H9 (cell line): ENCODE results near the gene PGRMC1. TPM values are rescaled to one million over a fixed set of nuclear protein-coding genes. Genes with fewer than 3 reads are reported as not detected.

Experiments used
- DNase-seq: peaks from one replicate; pipeline ENCODE4 v3.0.0-alpha.2; 2017
- H2AFZ ChIP-seq: one replicate; pipeline ENCODE4 v1.6.1; 2013; ENCODE audit warnings: mild to moderate bottlenecking, low read length, control low read depth, moderate library complexity
- H2AK5ac ChIP-seq: 2 replicates; pipeline ENCODE4 v1.6.1; 2013; ENCODE audit warnings: low read length, control low read depth, mixed read lengths; ENCODE audit not compliant: insufficient read length
- H2BK120ac ChIP-seq: one replicate; pipeline ENCODE4 v1.6.1; 2013; ENCODE audit warnings: low read depth, mild to moderate bottlenecking, low read length, control low read depth, inconsistent platforms; ENCODE audit not compliant: poor library complexity, severe bottlenecking
- H2BK12ac ChIP-seq: 2 replicates; pipeline ENCODE4 v1.6.1; 2013; ENCODE audit warnings: low read length, control low read depth, mixed read lengths, low read depth; ENCODE audit not compliant: insufficient read length
- H2BK15ac ChIP-seq: 2 replicates; pipeline ENCODE4 v1.6.1; 2013; ENCODE audit warnings: low read depth, low read length, control low read depth
- H2BK20ac ChIP-seq: one replicate; pipeline ENCODE4 v1.6.1; 2013; ENCODE audit warnings: low read depth, mild to moderate bottlenecking, low read length, control low read depth, inconsistent platforms; ENCODE audit not compliant: poor library complexity, severe bottlenecking
- H2BK5ac ChIP-seq: 2 replicates; pipeline ENCODE4 v1.6.1; 2013; ENCODE audit warnings: low read length, control low read depth, mixed read lengths; ENCODE audit not compliant: insufficient read length
- H3K14ac ChIP-seq: 2 replicates; pipeline ENCODE4 v1.6.1; 2013; ENCODE audit warnings: low read length, control low read depth; ENCODE audit not compliant: insufficient read depth
- H3K18ac ChIP-seq: 2 replicates; pipeline ENCODE4 v1.6.1; 2013; ENCODE audit warnings: low read depth, mild to moderate bottlenecking, mixed read lengths, low read length, control low read depth; ENCODE audit not compliant: insufficient read length
- H3K23ac ChIP-seq: 2 replicates; pipeline ENCODE4 v1.6.1; 2013; ENCODE audit warnings: low read length, control low read depth, mixed read lengths, low read depth; ENCODE audit not compliant: insufficient read length
- H3K23me2 ChIP-seq: 2 replicates; pipeline ENCODE4 v1.6.1; 2013; ENCODE audit warnings: low read depth, mild to moderate bottlenecking, mixed read lengths, low read length, control low read depth; ENCODE audit not compliant: insufficient read length, poor library complexity, severe bottlenecking
- H3K27ac ChIP-seq: 2 replicates; pipeline ENCODE4 v1.5.1; 2013; ENCODE audit warnings: low read length, control low read depth, mixed read lengths, low read depth; ENCODE audit not compliant: insufficient read length
- H3K27me3 ChIP-seq: 2 replicates; pipeline ENCODE4 v1.6.1; 2013; ENCODE audit warnings: low read length, control low read depth, inconsistent platforms; ENCODE audit not compliant: insufficient read depth
- H3K4ac ChIP-seq: 2 replicates; pipeline ENCODE4 v1.6.1; 2013; ENCODE audit warnings: low read depth, mild to moderate bottlenecking, control low read depth, inconsistent platforms, low read length, moderate library complexity
- H3K4me1 ChIP-seq: 2 replicates; pipeline ENCODE4 v1.6.1; 2013; ENCODE audit warnings: low read length, control low read depth, inconsistent platforms; ENCODE audit not compliant: insufficient read depth
- H3K4me2 ChIP-seq: 2 replicates; pipeline ENCODE4 v1.6.1; 2013; ENCODE audit warnings: low read length, control low read depth, mixed read lengths; ENCODE audit not compliant: insufficient read length, insufficient read depth
- H3K56ac ChIP-seq: 2 replicates; pipeline ENCODE4 v1.6.1; 2013; ENCODE audit warnings: low read depth, mild to moderate bottlenecking, mixed read lengths, low read length, control low read depth; ENCODE audit not compliant: insufficient read length
- H3K79me1 ChIP-seq: 2 replicates; pipeline ENCODE4 v1.6.1; 2013; ENCODE audit warnings: low read depth, mild to moderate bottlenecking, moderate library complexity, low read length, control low read depth, inconsistent platforms; ENCODE audit not compliant: insufficient read depth, poor library complexity, severe bottlenecking
- H3K79me2 ChIP-seq: 2 replicates; pipeline ENCODE4 v1.6.1; 2013; ENCODE audit warnings: low read length, control low read depth, inconsistent platforms; ENCODE audit not compliant: insufficient read depth
- H3K9ac ChIP-seq: 2 replicates; pipeline ENCODE4 v1.6.1; 2013; ENCODE audit warnings: low read length, control low read depth, mixed read lengths; ENCODE audit not compliant: insufficient read length; ENCODE audit errors: extremely low read depth
- H3K9me3 ChIP-seq: one replicate; pipeline ENCODE4 v1.6.1; 2013; ENCODE audit warnings: low read depth, low read length, inconsistent platforms; ENCODE audit not compliant: control insufficient read depth
- H3T11ph ChIP-seq: one replicate; pipeline ENCODE4 v1.6.1; 2013; ENCODE audit warnings: mild to moderate bottlenecking, low read length, control low read depth, inconsistent platforms
- H4K20me1 ChIP-seq: one replicate; pipeline ENCODE4 v1.6.1; 2013; ENCODE audit not compliant: control insufficient read depth, insufficient read length, insufficient read depth
- H4K5ac ChIP-seq: 2 replicates; pipeline ENCODE4 v1.6.1; 2013; ENCODE audit warnings: low read depth, mild to moderate bottlenecking, mixed read lengths, low read length, control low read depth; ENCODE audit not compliant: insufficient read length
- H4K8ac ChIP-seq: replicated peaks from 2 replicates; pipeline ENCODE4 v1.6.1; 2013; ENCODE audit warnings: low read length, control low read depth, mixed read lengths, low read depth; ENCODE audit not compliant: insufficient read length
- H4K91ac ChIP-seq: 2 replicates; pipeline ENCODE4 v1.6.1; 2013; ENCODE audit warnings: low read depth, mild to moderate bottlenecking, moderate library complexity, mixed read lengths, low read length, control low read depth; ENCODE audit not compliant: insufficient read length
- H3K27ac Mint-ChIP-seq, 3 experiments: 2 replicates in 2 of 3; 3 replicates in 1 of 3; pipeline ENCODE4 v1.8.0; 2020 to 2021; ENCODE audit warnings: mixed read lengths in 3 of 3, mild to moderate bottlenecking in 1 of 3, moderate library complexity in 1 of 3
- H3K27me3 Mint-ChIP-seq: 2 replicates; pipeline ENCODE4 v1.8.0; 2021; ENCODE audit warnings: low read depth, mild to moderate bottlenecking, moderate library complexity, mixed read lengths
- H3K36me3 Mint-ChIP-seq, 3 experiments: 2 replicates in 2 of 3; 3 replicates in 1 of 3; pipeline ENCODE4 v1.8.0; 2020 to 2021; ENCODE audit warnings: low read depth in 3 of 3, mixed read lengths in 3 of 3; ENCODE audit not compliant: insufficient read depth in 1 of 3
- H3K4me1 Mint-ChIP-seq, 2 experiments: 2 replicates each; pipeline ENCODE4 v1.8.0; 2020; ENCODE audit warnings: mixed read lengths in 2 of 2
- H3K4me3 Mint-ChIP-seq, 2 experiments: 2 replicates in 1 of 2; 3 replicates in 1 of 2; pipeline ENCODE4 v1.8.0; 2020 to 2021; ENCODE audit warnings: mild to moderate bottlenecking in 2 of 2, mixed read lengths in 2 of 2, moderate library complexity in 1 of 2
- H3K9me3 Mint-ChIP-seq, 2 experiments: 2 replicates in 1 of 2; 3 replicates in 1 of 2; pipeline ENCODE4 v1.8.0; 2020; ENCODE audit warnings: mild to moderate bottlenecking in 2 of 2, mixed read lengths in 2 of 2, moderate library complexity in 1 of 2
- WGBS: extraction: QIAGEN DNeasy Blood & Tissue Kit; methylation state at CpG from one replicate; pipeline ENCODE4 v1.1.7; 2013; ENCODE audit warnings: missing lambda C conversion rate, low lambda C conversion rate, mixed read lengths; ENCODE audit not compliant: insufficient read length; ENCODE audit errors: extremely low coverage; 5-methylcytosine and 5-hydroxymethylcytosine counted together
- total RNA-seq: library from RNA; stranded (reverse); gene quantifications from 2 replicates; pipeline ENCODE4 v1.2.1, GENCODE V29; 2021
- TF ChIP-seq, protein P1 (sequence below): fragments of 200-600 bp; sonication (generic); conservative IDR thresholded peaks from 3 replicates; pipeline ENCODE4 v1.8.0; 2021; ENCODE audit warnings: antibody characterized with exemption, mild to moderate bottlenecking

The PGRMC1 gene
- total RNA-seq, 1 experiment from 2014 or later: 133 TPM

DNA sequence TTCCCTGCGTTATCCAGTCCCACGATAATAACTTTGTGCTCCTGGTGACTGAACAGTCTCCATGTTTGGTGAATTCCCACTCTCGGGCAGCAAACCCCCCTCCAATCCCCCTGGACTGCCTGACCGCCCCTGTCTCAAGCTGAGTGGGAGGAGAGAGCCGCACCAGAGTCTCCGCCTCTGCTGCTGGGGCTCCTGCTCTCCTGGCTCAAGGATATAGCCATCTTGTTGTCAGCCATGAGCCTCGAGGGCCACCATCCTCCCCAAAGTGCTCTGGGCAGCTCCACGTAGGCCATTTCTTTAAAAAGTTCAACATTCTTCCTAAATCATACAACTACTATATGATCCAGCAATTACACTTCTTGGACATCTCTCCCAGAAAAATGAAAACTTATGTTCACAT is 49.3 kb upstream of the PGRMC1 start:
- Histone ChIP-seq H2BK120ac (no peak overlapping the region), H2BK5ac (no peak overlapping the region), H3K56ac (no peak overlapping the region), H3K4me2 (no peak overlapping the region), H3K79me2 (no peaks in the 10 kb centered on the region), H3K4me1 (no peaks in the 10 kb centered on the region), H4K20me1 (no peaks in the 10 kb centered on the region), H4K91ac (no peak overlapping the region), H3K14ac (no peak overlapping the region), H3K9me3 (peaks cover 30% of the 10 kb centered on the region), H3K79me1 (no peaks in the 10 kb centered on the region), H4K5ac (no peak overlapping the region), H3K23me2 (no peaks in the 10 kb centered on the region), H2BK15ac (no peak overlapping the region), H2AK5ac (no peak overlapping the region), H3K4ac (no peak overlapping the region), H3K9ac (no peak overlapping the region), H2BK12ac (no peak overlapping the region), H3K18ac (no peak overlapping the region), H3K23ac (no peak overlapping the region), H2BK20ac (no peak overlapping the region), H3T11ph (no peak overlapping the region), H2AFZ (no peak overlapping the region), H3K27ac (no peak overlapping the region), H4K8ac (no peak overlapping the region), H3K27me3 (no peaks in the 10 kb centered on the region)
- no CpG with 5 or more reads among the region's 8 CpGs for WGBS
- Mint-ChIP-seq H3K27me3 (peaks cover 3% of the 10 kb centered on the region; the same call in 1 of the 2 replicates), H3K27ac (no peak overlapping the region), H3K36me3 (peaks cover 0 to 3% (median 2%) of the 10 kb centered on the region in 3 experiments; a peak in 3 of 7 replicates), H3K4me3 (no peak overlapping the region), H3K4me1 (no peaks in the 10 kb centered on the region), H3K9me3 (peaks cover 59 to 60% of the 10 kb centered on the region in 2 experiments)
- DNase-seq: no peak
- TF ChIP-seq, protein P1, sequence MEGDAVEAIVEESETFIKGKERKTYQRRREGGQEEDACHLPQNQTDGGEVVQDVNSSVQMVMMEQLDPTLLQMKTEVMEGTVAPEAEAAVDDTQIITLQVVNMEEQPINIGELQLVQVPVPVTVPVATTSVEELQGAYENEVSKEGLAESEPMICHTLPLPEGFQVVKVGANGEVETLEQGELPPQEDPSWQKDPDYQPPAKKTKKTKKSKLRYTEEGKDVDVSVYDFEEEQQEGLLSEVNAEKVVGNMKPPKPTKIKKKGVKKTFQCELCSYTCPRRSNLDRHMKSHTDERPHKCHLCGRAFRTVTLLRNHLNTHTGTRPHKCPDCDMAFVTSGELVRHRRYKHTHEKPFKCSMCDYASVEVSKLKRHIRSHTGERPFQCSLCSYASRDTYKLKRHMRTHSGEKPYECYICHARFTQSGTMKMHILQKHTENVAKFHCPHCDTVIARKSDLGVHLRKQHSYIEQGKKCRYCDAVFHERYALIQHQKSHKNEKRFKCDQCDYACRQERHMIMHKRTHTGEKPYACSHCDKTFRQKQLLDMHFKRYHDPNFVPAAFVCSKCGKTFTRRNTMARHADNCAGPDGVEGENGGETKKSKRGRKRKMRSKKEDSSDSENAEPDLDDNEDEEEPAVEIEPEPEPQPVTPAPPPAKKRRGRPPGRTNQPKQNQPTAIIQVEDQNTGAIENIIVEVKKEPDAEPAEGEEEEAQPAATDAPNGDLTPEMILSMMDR: no peak
